ENCODE data around the gene RPS14.

DNA sequence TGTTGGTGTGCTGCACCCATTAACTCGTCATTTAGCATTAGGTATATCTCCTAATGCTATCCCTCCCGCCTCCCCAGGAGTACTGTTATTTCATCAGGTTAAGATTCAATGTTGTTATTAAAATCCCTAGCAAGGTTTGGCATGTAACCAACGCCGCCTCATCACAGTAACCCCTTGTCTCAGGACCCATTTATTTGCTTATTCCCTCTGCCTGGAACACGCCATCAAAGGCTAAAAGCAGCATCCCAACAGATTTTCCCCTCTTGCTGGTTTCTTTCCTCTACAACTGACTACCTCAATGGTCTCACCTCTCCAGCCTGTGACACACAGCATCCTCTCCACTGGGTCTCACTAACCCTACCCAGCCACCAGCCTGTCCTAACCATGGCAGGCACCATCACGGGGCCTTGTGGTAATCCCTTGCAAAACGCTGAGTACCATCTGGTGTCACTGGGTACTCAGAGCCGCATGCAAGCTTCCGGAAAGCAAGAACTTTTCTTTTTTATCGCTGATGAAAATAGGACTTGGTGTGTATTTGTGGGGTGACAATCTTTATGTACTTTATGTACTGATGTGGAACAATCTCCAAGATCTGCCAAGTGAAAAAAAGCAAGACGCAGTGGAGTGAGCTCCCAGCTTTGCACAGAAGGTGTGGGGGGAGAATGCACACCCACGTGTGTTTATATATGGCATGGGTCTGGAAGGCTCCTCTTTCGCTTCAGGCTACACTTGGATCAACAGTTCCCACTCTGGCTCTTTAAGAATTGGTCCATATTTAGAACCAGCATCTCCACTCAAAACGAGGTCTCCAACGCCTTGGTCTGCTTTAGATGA lies 6.1 kb downstream of the RPS14 start:
- no peak for TF ChIP-seq CTCF (conservative IDR thresholded peaks at IDR 0.05 in 1 of 2, IDR thresholded peaks at IDR 0.05 in 1 of 2; ENCODE audit: extremely low read depth in 1 of 2, insufficient read depth in 1 of 2, low read depth in 1 of 2, low read length in 2 of 2)
- no peak for TF ChIP-seq EZH2 (IDR thresholded peaks at IDR 0.05; ENCODE audit: borderline replicate concordance, low read length)

All from mammary epithelial cell (primary cell).